Common myeloid progenitor, CD34-positive (primary cell): Measurements from ENCODE around the gene CCP110. TPM values are rescaled to one million over a fixed set of nuclear protein-coding genes. Genes with fewer than 3 reads are reported as not detected.
A peak's percentile ranks its signal among the peaks of the same experiment; 100 is the strongest.

ENCODE experiments used
- CTCF ChIA-PET: fragments of 350-600 bp; sonication (Branson Sonifier 250); formaldehyde crosslinking; loops from one replicate; lab custom pipeline; 2021; ENCODE audit warnings: antibody characterized with exemption; lab: Charles Lee
- POLR2A ChIA-PET: fragments of 350-600 bp; sonication (Branson Sonifier 250); formaldehyde crosslinking; loops from one replicate; lab custom pipeline; 2021; ENCODE audit warnings: antibody characterized with exemption; lab: Charles Lee
- DNase-seq, 3 donors: peaks; one replicate each; pipeline versions ENCODE4 v3.0.0 to v3.0.0-alpha.2; 2013
- H3K27ac ChIP-seq, 2 experiments: 1 replicate in 1 of 2; 2 replicates in 1 of 2; pipeline ENCODE4 v1.7.0; 2013; ENCODE audit warnings: inconsistent platforms in 2 of 2, low read length in 2 of 2, mild to moderate bottlenecking in 2 of 2, low read depth in 1 of 2, moderate library complexity in 1 of 2; ENCODE audit not compliant: severe bottlenecking in 2 of 2, insufficient read depth in 1 of 2, poor library complexity in 1 of 2
- H3K27me3 ChIP-seq, 5 experiments: replicated peaks in 2 of 5; 1 replicate in 3 of 5; 2 replicates in 2 of 5; pipeline versions ENCODE4 v1.6.1 to v1.7.0; 2013; ENCODE audit warnings: low read length in 4 of 5, mild to moderate bottlenecking in 2 of 5, moderate library complexity in 2 of 5, inconsistent platforms in 1 of 5; ENCODE audit not compliant: insufficient read depth in 5 of 5, control insufficient read depth in 4 of 5
- H3K36me3 ChIP-seq, 4 experiments: 1 replicate in 2 of 4; 2 replicates in 2 of 4; pipeline versions ENCODE4 v1.6.1 to v1.7.0; 2013; ENCODE audit warnings: low read length in 3 of 4, control low read depth in 1 of 4, mild to moderate bottlenecking in 1 of 4; ENCODE audit not compliant: control insufficient read depth in 4 of 4, insufficient read depth in 4 of 4
- H3K4me1 ChIP-seq, 4 experiments: 1 replicate in 3 of 4; 2 replicates in 1 of 4; pipeline versions ENCODE4 v1.6.1 to v1.7.1; 2013; ENCODE audit warnings: low read length in 3 of 4, mild to moderate bottlenecking in 3 of 4, control low read depth in 1 of 4, inconsistent platforms in 1 of 4, moderate library complexity in 1 of 4; ENCODE audit not compliant: control insufficient read depth in 4 of 4, insufficient read depth in 4 of 4; ENCODE audit errors: control extremely low read depth in 1 of 4
- H3K4me3 ChIP-seq, 7 experiments: 1 replicate in 4 of 7; 2 replicates in 3 of 7; pipeline versions ENCODE4 v1.5.1 to v1.7.0; 2013; ENCODE audit warnings: mild to moderate bottlenecking in 7 of 7, low read length in 6 of 7, moderate library complexity in 6 of 7, inconsistent platforms in 2 of 7, low read depth in 2 of 7, control low read depth in 1 of 7; ENCODE audit not compliant: insufficient read depth in 4 of 7, control insufficient read depth in 1 of 7; ENCODE audit errors: extremely low read depth in 1 of 7
- H3K9me3 ChIP-seq, 5 experiments: 1 replicate in 4 of 5; 2 replicates in 1 of 5; pipeline versions ENCODE4 v1.6.1 to v1.7.1; 2013; ENCODE audit warnings: low read length in 4 of 5, mild to moderate bottlenecking in 2 of 5, inconsistent platforms in 1 of 5, low read depth in 1 of 5, moderate library complexity in 1 of 5; ENCODE audit not compliant: control insufficient read depth in 4 of 5, insufficient read depth in 2 of 5; ENCODE audit errors: control extremely low read depth in 1 of 5
- WGBS: methylation state at CpG from one replicate; pipeline ENCODE4 v1.1.5; 2013; ENCODE audit not compliant: insufficient coverage; 5-methylcytosine and 5-hydroxymethylcytosine counted together
- polyA plus RNA-seq: library from polyadenylated mRNA; unstranded; fragments of 120-200 nt; gene quantifications from one replicate; pipeline ENCODE4 v1.2.1, GENCODE V29; 2013

CCP110 gene, protein sequence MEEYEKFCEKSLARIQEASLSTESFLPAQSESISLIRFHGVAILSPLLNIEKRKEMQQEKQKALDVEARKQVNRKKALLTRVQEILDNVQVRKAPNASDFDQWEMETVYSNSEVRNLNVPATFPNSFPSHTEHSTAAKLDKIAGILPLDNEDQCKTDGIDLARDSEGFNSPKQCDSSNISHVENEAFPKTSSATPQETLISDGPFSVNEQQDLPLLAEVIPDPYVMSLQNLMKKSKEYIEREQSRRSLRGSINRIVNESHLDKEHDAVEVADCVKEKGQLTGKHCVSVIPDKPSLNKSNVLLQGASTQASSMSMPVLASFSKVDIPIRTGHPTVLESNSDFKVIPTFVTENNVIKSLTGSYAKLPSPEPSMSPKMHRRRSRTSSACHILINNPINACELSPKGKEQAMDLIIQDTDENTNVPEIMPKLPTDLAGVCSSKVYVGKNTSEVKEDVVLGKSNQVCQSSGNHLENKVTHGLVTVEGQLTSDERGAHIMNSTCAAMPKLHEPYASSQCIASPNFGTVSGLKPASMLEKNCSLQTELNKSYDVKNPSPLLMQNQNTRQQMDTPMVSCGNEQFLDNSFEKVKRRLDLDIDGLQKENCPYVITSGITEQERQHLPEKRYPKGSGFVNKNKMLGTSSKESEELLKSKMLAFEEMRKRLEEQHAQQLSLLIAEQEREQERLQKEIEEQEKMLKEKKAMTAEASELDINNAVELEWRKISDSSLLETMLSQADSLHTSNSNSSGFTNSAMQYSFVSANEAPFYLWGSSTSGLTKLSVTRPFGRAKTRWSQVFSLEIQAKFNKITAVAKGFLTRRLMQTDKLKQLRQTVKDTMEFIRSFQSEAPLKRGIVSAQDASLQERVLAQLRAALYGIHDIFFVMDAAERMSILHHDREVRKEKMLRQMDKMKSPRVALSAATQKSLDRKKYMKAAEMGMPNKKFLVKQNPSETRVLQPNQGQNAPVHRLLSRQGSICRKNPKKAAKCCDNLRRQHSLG
- polyA plus RNA-seq: 29.3 TPM

DNA sequence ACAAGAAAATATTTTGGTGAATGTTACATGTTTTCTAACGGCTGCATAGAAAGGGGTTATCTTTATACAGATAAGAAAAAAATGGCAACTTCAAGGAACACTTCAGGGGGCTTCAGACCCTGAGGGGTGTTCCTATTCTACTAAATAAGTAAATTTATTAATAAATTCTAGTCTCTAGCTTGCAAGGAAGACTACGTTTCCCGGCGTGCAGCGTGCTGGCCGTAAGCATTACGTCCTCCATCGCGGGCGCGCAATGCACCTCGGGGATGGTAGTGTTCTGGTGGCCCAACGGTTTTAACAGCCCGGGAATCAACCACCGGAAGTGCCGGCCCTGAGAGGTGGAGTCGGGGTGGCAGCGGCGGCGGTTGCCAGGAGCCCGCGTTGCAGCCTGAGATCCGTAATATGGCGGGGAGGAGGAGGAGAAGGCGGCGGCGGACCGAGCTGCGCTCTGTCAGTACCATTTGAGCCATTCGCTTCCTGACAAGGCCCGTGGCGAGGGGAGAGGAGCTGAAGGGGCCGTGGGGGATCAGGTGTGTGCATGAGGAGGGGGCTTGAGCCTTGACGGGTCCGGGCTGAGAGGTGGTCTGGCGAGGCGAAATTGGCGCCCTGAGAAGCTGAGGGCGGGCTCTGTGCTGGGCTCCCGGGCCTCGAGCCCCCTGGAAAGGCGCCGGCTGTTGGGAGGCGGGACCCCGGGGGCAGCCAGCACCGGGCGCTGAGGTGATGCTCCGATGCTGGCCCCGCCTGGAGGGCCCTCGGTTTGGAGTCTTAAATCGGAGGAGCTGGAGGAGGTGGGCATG, at the start of gene CCP110:
Gene CCP110 (plus strand): TSS at position 384 of the 797 bp plus-strand sequence. CDS start 3,940 bp downstream, outside the sequence.
- H3K36me3 ChIP-seq: peaks cover 1 to 11% (median 6%) of the 10 kb centered on the region in 4 experiments

DNA sequence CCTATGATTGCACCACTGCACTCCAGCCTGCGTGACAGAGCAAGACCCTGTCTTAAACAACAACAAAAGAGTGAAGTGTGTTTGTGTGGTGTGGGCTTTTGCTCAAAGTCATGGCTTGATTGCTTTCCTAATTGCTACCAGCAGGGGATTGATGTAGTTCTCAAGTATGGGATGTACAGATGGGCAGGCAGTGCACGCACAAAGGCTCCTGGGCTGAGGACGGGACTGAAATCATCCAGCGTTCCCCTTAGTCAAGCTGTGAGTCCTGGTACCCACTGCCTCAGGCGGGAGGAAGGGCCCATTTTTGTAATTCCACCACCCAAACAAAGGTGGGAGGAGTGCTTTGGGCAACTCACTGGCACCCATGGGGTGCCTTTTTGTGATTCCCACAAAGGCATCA, 49.1 kb upstream of the CCP110 start:
- Histone ChIP-seq H3K36me3 (no peaks in the 10 kb centered on the region), H3K27me3 (peaks cover 0 to 2% (median 0%) of the 10 kb centered on the region in 5 experiments), H3K9me3 (no peaks in the 10 kb centered on the region), H3K27ac (no peak overlapping the region), H3K4me1 (no peaks in the 10 kb centered on the region), H3K4me3 (no peak overlapping the region)
- 93% methylated on average over 5 of the region's 5 CpGs for WGBS
- POLR2A ChIA-PET: no interaction called here
- no peak for DNase-seq
- CTCF ChIA-PET: no interaction called here

More for the DNA sequence above, at the start of gene CCP110:
- H3K4me1 ChIP-seq: peaks cover 16 to 43% (median 37%) of the 10 kb centered on the region in 4 experiments
- DNase-seq: peak; percentile 96 to 99 (median 98)
- ChIA-PET CTCF (interaction anchor here (0.9 to 4.8 kb wide), 4 partner anchors 10 to 32 kb away, joined by 3 to 17 read pairs (median 4); partner anchors contain the start of gene VPS35L), POLR2A (interaction anchor here (1.9 kb wide), 1 partner anchor 32 kb away, joined by 11 read pairs; the partner anchor contains the start of gene VPS35L)
- no peaks in the 10 kb centered on the region for H3K27me3 ChIP-seq
- H3K27ac ChIP-seq: peak within 1 kb of the TSS; percentile 70 to 91
- WGBS: 0% methylated on average over 40 of the region's 51 CpGs
- no peaks in the 10 kb centered on the region for H3K9me3 ChIP-seq
- H3K4me3 ChIP-seq: peak within 1 kb of the TSS; percentile 91 to 99 (median 98)

DNA sequence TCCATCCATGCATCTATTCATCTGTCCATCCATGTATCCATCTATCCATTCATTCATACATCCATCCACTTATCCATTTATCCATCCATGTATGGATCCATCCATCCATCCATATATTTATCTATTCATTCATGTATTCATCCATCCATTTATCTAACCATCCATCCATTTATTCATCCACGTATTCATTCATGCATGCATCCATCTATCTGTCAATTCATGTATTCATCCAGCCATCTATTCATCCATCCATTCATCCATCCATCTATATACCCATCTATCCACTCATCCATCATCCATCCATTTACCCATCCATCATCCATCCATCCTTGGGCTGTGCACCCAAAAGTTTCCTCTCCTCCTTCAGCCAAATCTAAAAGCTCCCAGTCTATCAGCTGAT, 45.2 kb upstream of the CCP110 start:
- Histone ChIP-seq H3K4me1 (no peaks in the 10 kb centered on the region), H3K36me3 (no peaks in the 10 kb centered on the region), H3K9me3 (peaks cover 0 to 2% (median 0%) of the 10 kb centered on the region in 5 experiments), H3K4me3 (no peak overlapping the region), H3K27ac (no peak overlapping the region), H3K27me3 (peaks cover 0 to 2% (median 0%) of the 10 kb centered on the region in 5 experiments)
- CTCF ChIA-PET: no interaction called here
- POLR2A ChIA-PET: no interaction called here
- 90% methylated on average over 1 of the region's 1 CpG for WGBS
- DNase-seq: no peak

DNA sequence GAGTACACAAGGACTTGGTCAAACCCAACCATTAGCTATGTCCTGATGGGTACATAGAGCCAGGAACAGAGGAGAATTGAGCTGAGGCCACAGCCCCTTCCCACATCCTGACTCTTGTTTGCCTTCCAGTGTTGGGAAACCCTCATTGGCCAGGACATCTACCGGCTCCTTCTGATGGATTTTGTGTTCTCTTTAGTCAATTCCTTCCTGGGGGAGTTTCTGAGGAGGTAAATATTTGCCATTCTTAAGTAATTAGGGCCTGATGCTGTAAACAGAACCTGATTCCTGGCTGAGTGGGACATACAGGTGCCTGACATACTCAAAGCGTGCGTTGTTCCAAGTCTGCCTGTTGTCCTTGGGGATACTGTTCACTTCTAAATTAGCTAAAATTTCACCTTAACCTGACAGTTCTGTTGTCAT, 44.4 kb upstream of the CCP110 start:
- CTCF ChIA-PET: no interaction called here
- POLR2A ChIA-PET: no interaction called here
- Histone ChIP-seq H3K9me3 (peaks cover 0 to 2% (median 0%) of the 10 kb centered on the region in 5 experiments), H3K27me3 (peaks cover 0 to 2% (median 0%) of the 10 kb centered on the region in 5 experiments), H3K4me3 (no peak overlapping the region), H3K36me3 (no peaks in the 10 kb centered on the region), H3K4me1 (no peaks in the 10 kb centered on the region), H3K27ac (no peak overlapping the region)
- 94% methylated on average over 2 of the region's 3 CpGs for WGBS
- DNase-seq: no peak

DNA sequence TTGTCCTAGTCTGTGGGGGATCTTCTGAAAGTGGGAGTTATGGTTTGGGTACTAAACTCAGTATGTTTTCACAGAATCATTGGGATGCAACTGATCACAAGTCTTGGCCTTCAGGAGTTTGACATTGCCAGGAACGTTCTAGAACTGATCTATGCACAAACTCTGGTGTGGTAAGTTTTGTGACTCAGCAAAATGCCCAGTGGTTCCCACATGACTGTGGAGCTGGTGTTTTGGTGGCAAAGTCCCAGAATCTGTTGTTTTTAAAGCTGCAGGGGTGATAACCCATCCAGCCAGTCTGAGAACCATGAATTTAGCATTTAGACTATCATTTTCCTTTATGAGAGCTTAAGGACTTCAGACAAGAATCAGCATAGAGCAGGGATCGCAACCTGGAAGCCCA, 42.4 kb upstream of the CCP110 start:
- CTCF ChIA-PET: no interaction called here
- no peak overlapping the region for H3K27ac ChIP-seq
- POLR2A ChIA-PET: no interaction called here
- no peak overlapping the region for H3K4me3 ChIP-seq
- WGBS: 69% methylated on average over 2 of the region's 2 CpGs
- peaks cover 0 to 2% (median 0%) of the 10 kb centered on the region in 5 experiments for H3K27me3 ChIP-seq
- DNase-seq: peak in 2 of 3 donors; percentile 13 to 32
- no peaks in the 10 kb centered on the region for H3K36me3 ChIP-seq
- no peaks in the 10 kb centered on the region for H3K4me1 ChIP-seq
- H3K9me3 ChIP-seq: peaks cover 0 to 2% (median 0%) of the 10 kb centered on the region in 5 experiments

DNA sequence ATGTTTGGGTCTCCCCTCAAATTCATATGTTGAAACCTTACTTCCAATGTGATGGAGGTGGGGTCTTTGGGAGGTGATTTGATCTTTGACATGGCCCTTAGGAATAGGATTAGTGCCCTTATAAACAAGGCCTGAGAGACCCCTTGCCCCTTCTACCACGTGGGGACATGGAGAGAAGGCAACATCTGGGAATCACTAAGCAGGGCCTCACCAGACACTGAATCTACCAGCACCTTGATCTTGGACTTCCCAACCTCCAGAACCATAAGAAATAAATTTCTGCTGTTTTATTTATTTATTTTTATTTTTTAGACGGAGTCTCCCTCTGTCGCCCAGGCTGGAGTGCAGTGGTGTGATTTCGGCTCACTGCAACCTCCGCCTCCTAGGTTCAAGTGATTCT, 42.0 kb upstream of the CCP110 start:
- peaks cover 0 to 2% (median 0%) of the 10 kb centered on the region in 5 experiments for H3K9me3 ChIP-seq
- POLR2A ChIA-PET: no interaction called here

More for the DNA sequence above, 42.0 kb upstream of the CCP110 start:
- Histone ChIP-seq H3K4me1 (no peaks in the 10 kb centered on the region), H3K27ac (no peak overlapping the region), H3K4me3 (no peak overlapping the region), H3K36me3 (no peaks in the 10 kb centered on the region), H3K27me3 (peaks cover 0 to 2% (median 0%) of the 10 kb centered on the region in 5 experiments)
- DNase-seq: no peak
- 100% methylated on average over 1 of the region's 5 CpGs for WGBS
- CTCF ChIA-PET: no interaction called here
